Stimulated activated CD8-positive, alpha-beta memory T cell treated with anti-CD3 and anti-CD28 coated beads, Interleukin-2, amount 100 ng/mL, for 48 hours (primary cell): ENCODE measurements around the gene PACSIN2.

Experiments used
- DNase-seq, 2 donors: peaks; one replicate each; pipeline ENCODE4 v3.0.0-alpha.2; 2020; ENCODE audit warnings: low read depth in 2 of 2

PACSIN2 gene

DNA sequence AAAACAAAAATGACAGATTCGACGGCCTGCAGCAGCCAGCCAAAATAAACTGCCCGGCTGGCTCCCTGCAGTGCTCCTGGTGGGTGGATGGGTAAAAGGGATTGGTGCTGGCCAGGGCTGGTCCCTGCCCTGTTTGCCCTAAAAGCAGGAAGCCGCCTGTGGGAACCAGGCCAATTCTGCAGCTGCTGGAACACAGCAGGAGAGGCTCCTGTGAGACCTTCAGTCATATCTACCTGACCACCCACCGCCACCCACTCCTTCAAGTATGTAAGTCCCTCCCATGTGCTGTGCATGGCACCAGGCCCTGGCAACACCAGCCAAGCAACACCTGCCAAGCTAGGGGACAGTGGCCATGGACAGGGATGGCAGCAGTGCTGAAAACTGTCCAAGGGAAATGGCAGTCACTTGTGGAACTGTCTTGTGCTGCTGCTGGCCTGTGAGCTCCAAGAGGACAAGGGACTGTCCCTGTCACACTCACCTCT, 109.2 kb downstream of the PACSIN2 start:
- no peak for DNase-seq

DNA sequence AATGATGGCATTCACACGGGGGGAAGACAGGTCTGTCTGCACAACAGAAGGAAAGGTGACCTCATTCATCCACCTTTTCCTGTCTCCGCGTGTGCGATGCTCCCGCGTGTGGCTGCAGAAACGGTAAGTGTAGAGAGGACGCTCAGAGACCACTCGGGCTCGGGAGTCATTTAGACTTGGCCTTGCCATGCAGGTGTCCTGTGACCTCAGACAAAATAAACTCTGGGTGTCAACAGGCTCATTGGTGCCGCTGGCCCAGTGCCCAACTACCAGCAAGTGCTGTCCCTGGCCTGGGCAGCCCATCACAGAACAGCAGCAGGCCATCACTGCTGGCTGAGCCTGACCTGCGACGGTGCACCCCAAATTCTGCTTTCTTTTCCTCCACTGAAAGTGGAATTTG, 109.7 kb downstream of the PACSIN2 start:
- DNase-seq: no peak

DNA sequence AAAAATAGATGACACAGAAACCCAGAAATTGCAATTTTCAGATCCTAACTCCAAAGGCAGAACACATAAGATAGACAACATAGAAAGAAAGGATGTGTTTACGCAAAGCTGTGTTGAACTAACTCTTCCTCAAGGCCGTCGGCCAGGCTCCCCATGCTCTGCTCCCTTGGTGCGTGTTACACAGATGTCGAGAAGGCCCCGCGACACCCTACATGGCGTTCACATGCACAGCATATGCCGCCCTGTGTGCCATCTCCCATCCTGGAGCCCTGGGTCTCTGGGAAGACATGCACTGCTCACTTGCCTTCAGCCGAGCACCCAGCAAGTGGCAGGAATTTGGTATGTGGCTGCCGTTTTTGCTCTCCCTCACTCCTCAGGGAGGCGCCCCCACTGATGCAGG, 110.9 kb downstream of the PACSIN2 start:
- no peak for DNase-seq

DNA sequence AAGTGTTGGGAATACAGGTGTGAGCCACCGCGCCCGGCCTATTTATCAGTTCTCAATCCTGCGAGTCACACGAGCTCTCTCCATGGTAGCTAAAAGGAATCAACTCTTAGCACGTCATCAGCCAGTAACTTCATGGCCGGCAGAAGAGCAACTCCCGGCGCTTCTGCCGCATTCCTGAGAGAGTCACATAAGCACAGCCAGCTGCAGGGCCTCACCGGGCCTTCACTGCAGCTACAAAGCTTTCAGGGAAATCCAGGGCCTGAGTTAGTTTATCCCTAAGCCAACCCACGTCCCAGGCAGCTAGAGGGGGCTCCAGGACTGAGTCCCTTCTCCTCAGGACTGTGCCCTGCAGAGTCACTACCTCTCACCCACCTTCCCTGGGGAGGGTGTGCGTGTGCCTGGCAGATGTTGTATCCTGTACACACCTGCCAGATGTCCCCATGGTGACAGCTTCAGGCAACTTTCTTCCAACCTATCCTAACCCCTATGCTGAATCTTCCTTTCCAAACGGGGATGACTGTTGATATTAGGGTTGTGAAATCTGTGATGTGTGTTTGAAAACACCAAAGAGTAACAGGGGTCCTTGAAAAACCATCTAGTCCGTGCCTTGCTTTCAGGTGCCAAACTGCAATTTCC, 112.0 kb downstream of the PACSIN2 start:
- DNase-seq: no peak

DNA sequence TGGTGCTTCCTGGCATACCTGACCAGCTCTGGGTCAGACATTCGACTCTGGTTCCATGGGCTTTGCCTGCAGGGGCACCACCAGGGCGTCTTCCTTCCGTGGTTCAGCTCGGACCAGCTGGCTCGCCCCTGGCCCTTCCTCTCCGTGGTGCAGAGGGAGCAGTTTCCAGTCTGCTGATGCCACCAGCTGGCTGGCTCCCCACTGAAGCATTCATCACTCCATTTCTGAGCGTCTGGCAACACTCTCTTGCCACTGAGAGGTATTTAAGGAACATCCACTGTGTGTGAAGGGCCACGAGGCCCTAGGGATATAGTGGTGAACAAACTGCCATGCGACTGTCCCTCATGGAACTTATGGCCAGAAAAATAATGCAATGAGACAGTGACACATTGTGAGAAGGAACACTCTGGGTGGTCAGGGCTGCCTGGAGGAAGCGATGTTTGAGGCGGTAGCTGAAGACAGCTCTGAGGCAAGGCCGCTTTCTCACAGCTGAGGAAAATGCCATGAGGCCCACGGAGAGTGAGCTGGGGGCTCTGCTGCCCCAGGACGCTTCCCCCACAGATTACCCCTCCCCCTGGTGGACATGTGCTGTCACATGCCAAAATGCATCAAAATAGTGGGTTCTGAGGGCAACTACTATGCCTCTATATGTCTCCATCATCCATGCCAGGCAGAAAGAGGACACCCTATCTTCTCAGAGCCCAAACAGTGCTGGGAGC, 113.0 kb downstream of the PACSIN2 start:
- DNase-seq: no peak

DNA sequence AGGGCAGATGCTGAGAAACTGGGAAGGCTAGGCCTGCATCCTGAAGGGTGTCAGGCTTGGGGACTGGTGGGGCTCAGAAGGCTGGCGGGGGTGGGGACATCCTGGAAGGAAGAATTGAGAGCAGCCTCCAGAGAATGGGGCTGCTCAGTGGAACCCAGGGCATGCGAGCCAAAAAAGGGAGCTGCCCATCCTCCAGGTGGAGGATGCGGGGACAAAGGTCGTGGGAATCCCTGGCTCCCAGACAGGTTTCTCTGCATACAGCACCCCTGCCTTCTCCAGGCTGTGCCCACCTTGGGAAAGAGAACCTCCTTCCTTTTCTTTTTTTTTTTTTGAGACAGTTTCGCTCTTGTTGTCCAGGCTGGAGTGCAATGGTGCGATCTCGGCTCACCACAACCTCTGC, 117.0 kb downstream of the PACSIN2 start:
- DNase-seq: no peak

DNA sequence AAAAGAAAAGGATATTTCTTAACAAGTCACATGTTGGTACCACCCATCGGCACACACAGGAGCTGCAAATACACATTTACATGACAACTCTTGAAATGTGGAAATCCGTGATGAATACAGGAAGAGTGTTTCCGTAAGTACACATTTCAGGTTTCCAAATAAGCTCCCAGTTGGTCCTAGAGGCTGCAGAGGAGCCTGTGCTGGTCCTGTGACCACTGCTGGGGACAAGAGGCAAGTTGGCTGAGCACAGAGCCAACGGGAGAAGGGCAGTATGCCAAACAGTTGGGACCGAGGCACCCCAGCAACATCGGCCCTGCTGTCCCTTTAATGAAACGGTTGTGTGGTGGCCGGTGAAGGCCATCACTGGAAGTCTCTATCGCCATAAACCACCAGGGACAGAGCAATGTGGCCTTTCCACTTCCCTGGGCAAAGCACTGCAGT, 119.4 kb downstream of the PACSIN2 start:
- no peak for DNase-seq

DNA sequence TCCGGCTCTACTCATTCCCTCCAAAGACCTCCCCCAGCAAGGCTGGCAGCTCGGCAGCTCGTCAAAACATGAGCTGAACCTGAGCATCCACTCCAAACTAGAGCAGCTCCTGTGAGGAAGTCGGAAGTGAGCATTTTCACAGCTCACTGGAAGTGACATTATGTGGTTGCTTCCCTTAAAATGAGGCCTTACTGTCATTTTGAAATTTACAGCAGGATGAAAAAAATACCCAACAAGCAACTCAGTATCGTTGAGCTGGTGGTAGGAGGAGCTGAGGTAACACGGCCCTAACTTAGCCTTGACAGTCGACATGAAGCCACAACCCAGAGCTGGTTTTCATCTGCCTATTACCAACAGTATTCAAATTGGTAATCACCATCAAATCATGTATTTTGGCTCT, 119.9 kb downstream of the PACSIN2 start:
- DNase-seq: no peak

DNA sequence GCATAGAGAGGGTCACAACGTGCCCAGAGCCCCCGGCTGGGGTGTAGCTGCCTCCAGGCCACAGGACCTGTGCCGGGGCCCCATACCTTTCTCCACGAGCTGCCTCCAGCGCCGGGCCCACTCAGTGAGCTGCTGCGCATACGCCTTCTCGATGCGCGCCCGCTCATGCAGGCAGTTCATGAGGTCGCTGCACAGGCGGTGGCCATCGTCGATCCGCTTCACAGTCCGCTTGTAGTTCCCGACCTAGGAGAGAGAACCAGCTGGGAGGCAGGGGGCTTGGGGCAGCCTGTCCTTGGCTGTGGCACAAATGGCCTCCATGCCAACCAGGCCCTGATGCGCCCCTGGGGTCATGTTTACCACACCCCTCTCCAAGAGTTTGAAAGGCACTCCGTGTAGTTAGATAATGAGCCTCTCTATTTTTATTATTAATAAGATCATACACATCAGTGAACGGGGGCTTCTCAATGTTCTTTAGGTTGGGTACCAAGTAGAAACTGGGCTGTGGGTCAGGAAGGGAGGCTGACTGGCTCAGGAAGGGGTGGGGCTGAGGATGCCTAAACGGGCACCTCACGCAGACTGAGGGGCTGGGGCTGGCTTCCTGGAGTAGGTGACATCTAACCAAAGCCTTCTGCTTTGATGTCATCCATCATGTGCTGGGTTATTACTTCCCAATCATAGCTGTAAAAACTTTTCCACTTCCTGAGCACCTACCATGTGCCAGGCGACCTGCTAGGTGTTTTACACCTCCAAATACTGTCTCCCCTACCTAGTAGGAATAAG, 121.4 kb downstream of the PACSIN2 start:
- DNase-seq: no peak

DNA sequence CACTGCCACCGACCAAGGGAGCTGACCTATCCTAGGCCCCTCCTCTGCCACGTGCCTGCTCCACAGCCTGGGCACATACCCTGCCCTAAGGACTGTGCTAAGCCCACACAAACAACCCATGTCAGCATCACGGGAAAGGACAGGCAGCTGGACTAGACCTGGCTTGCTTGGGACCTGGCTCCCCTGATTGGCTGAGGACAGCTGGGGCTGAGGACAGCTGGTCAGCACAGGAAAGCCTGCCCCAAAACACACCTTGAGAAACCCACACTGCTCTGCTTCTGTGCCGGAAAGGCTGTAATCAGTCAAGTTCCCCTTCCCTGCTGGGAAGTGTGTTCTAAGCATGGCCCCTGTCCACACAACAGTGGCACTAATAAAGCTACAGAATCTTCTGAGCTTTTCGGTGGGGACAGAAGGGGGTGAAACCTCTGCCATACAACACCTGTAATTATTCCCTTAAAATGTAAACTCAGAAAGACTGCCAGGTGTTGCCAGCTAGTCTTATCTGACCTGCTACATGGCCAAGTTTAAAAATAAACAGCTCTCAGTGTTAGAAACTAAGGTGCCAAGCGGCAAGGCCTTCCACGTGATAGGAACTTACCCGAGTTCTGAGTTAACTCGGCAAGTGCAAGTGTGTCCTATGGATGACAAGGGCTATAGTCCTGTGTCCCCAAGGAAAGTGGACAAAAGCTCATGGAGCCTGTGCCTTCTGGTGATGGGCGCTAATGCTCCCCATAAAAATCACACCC, 122.2 kb downstream of the PACSIN2 start:
- no peak for DNase-seq

DNA sequence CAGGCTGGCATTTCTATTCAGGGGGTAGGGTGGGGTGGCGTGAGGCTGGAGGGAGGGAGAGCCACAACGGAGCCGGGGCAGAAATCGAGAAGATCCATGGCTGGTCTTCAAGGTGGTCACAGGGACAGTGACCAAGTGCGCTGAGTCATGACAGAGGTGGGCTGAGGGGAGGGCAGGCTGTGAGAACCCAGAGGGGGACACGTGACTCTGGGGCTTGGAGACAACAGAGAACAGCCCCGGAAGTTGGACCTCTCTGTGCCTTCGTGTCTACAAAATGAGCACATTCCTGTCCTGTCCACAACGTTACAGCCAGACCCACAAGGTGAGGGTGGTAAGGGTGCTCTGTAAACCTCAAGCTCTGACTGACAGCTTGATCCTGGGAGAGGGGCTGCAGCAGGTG, 122.8 kb downstream of the PACSIN2 start:
- DNase-seq: no peak

DNA sequence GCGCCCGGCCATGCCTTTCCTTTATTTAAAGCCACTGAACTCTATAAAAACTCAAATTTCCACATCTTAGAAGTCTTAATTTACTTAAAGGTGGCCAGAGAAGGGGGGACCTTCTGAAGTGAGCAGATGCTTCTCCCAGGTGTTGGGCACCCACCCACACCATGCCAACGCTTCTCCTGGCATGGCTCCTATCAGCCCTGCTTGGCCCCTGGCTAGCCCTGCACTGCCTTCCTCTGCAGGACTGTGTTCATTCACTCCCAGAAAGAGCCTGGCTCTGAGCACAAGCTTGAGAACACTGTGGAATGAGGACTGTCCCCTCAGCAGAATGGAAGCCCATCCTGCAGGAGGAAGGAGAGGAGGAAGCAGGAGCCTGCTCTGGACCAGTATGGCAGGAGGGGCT, 123.3 kb downstream of the PACSIN2 start:
- no peak for DNase-seq

DNA sequence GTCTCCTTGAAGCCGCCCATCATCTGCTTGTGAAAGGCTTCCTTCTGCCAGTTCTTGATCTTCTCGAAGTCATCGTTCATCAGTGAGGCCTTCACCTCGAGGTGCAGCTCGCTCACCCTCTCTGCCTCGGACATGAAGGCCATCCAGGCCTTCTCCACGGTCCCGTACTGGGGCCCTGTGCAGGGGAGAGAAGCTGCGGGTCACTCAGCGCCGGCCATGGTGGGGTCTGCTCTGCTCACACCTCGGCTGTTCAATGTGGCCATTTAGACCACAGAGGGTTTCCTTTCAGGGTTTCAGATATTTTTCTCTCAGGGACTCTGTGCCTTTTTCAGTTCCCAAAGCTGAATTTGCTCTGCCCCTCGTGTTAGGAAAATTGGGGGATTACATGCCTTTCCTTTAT, 123.9 kb downstream of the PACSIN2 start:
- no peak for DNase-seq

DNA sequence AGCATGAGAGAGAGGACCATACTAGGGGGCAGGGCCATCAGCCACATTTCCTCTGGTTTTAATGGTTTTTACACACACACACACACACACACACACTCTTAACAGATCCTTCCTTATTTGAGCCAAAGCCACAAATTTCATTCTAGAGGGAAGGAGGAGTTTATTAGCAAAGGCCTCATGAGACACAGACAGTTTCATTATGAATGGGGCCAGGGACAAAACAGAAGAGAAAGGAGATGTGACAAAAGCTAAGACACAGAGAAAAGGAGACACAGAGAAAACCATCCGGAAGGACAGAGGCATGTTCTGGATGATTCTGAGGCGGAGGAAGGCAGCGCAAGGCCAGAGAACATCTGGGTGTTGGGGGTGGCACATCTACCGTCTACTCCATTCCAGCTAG, 125.6 kb downstream of the PACSIN2 start:
- DNase-seq: no peak

DNA sequence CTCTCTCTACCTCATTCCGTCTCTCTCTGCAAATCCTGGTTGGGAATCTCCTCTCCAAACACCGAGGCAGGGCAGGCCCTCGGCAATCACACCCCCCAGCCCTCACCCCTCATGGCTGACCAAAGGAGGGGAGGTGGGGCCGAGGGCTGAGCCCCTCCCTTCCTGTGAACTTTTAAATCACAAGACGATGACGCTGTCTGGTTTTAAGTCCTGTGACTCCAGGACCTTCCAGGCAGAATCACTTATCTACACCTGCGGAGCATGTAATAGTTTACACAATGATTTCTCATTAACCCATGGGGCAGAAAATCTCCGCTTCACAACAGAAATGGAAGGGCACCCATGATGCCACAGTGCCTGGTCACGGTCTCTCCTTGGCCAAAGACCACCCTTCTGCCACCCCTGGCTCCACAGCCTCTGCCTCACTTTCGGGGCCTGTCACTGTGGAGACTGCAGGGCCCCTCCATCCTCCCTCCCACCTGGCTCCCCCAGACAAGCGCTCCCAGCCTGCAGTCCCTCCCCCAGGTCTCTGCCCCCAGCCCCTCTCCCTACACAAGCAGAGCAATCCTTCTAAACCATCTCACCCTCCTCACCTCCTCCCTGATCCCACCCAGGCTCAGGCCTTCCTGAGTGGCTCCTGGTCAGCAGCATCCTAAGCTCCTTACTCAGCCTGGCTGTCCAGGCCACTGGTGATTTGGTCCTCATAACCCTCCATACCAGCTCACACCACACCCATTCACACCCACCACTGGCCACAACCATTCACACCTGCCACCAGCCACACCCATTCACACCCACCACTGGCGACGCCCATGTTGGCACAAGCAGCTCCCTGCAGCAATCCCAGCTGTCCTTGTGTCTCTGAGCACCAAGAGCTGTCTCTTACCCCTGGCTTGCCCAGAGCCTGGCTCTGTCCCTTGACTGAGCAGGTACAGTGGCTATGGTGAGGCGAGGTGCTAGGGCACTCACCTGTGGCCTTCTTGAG, 127.1 kb downstream of the PACSIN2 start:
- DNase-seq: no peak

DNA sequence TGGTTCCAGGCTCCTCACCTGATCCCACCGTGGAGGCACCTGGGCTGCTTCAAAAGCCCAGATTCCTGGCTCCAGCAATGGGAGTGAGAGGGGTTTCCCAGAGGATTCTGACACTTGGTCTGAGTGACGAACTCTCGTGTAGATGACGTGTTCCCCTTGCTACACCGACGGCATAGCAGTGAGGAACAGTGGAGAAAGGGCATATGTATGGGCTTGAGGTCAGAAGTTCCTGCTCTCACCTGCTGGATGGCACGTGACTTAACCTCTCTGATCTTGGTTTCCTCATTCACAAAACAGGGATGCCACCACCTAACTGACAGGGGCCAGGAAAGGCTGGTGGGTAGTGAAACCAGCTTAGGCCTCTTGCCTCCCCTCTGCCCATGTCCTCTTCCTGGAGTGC, 127.8 kb downstream of the PACSIN2 start:
- no peak for DNase-seq

DNA sequence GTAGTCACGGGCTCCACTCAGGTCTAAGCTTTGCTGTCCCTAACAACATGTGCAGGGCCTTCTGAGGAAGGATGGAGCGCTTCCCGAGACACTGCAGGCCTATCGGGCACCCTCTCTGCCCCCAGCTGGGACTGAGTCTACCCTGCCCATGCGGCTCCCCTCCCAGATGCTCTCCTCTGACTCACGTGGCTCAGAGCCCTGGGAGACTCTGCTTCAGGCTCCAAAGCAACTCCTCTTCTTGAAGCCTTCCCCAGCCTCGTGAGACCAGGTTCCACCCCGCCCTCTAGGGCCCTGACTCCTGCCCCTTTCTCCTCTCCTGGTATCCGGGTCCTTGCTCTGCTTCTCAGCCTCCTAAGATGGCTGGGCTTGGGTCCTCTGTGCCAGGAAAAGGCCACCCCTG, 129.5 kb downstream of the PACSIN2 start:
- DNase-seq: no peak

DNA sequence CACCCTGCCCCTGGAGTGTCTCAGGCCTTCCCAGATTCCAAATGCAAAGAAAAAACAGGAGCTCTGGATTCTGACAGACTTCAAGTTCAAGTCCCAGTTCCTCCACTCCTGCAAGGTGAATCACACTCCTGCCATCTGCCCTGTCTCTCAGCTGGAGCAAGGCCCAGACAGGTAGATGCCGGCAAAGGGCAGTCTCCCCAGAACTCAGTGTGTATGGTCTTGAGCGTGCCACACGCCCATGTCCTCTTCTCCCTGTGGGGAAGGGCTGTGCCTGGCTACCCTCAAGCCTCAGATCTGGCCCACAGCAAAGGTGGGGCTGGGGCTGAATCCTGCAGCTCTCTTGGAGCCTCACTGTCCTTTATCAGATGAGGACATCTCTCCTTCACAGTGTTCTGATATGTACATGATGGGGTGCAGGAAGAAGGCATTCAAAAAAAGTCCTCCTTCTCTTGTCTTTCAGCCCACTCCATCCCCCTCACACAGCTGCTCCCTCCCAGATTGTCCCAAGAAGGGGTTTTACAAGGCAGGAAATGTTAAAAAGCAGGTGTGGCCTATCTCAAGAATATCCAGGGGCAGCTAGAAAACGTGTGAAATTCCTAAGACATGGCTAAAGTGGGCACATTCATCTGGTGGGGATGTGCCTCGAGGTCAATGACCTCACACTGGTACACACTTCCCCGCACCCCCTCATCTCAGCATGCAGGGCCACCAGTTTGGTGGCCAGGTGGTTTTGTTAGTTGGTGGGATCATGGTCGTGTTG, 130.2 kb downstream of the PACSIN2 start:
- no peak for DNase-seq

DNA sequence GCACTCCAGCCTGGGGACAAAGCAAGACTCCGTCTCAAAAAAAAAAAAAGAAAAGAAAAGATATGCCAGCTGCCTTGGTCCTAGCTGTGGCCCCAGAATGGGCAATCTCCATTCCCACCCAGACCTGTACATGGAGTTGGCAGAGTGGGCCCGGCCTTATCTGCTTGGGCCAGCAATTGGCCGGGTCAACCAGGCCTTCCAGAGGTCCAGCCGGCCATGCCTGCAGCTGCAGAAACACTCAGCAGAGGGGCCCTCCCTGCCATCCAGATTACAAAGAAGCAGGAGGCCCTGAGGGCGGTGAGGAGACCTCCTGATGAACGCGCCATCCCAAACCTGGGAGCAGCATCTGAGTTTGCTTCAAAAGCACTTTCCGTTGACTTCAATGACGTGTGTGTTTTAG, 131.0 kb downstream of the PACSIN2 start:
- DNase-seq: no peak

DNA sequence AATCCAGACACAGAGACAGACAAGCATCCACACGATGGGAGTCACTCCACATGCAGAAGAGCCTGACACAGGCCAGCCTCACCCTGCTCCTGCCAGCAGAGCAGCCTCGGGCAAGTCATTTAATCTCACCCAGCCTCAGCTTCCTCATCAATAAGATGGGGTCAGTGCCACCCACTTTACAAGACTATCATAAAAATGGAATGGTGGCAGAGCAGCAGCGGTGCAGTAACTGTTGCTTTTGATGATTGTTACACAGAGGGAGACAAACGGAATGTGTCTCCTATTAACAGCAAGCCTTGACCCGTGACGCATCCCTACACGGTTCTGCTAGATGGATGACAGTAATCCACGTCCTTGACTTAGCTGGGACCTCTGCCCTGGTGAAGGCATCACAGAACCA, 131.8 kb downstream of the PACSIN2 start:
- DNase-seq: no peak
